A549 (cell line): ENCODE measurements around the gene MRPL22.

Experiments used
- CTCF ChIP-seq: fragments of >200 bp; sonication (Bioruptor Twin); formaldehyde crosslinking; IDR thresholded peaks from 3 replicates; pipeline ENCODE4 v1.5.1; 2016
- PBX3 ChIP-seq: IDR thresholded peaks from 2 replicates; pipeline ENCODE4 v1.6.1; 2012

GRCh38 chr5:155015239-155015638 lies 74.4 kb downstream of the MRPL22 start:
- TF ChIP-seq CTCF (no peak), PBX3 (no peak)
